ENCODE measurements around the gene ANGPTL8. TPM values are rescaled to one million over a fixed set of nuclear protein-coding genes. Genes with fewer than 3 reads are reported as not detected.
A peak's percentile ranks its signal among the peaks of the same experiment; 100 is the strongest.

The ANGPTL8 gene
- total RNA-seq, 1 donor from 2014 or later: not detected

DNA sequence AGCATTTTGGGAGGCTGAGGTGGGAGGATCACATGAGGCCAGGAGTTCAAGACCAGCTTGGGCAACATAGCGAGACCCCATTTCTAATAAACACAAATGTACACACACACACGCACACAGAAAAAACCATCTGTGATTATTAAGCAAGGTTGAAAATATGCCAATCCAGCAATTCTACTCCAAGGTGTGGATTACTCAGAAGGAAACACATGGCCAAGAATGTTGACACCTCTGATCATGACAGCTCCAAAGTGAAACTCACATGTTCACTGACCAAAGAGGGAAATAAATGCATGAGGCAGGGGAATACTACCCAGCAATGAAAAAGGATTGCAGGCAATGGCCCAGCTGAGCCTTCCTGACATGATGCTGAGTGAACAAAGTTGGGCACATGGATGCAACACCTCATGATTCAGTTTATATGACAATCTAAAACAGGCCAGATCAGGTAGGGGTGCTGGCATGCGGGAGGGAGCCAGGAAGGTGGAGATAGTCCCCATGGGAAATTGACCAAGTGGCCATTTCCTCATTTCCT, 18.5 kb downstream of the ANGPTL8 start:
- TF ChIP-seq CTCF (conservative IDR thresholded peaks at IDR 0.05): no peak
- H3K27me3 Mint-ChIP-seq (ENCODE audit: low read depth): no peaks in the 10 kb centered on the region
- no peak overlapping the region for H3K27ac Mint-ChIP-seq (ENCODE audit: unreplicated experiment)

GRCh38 chr19:11260996-11261395, 21.6 kb downstream of the ANGPTL8 start:
- Mint-ChIP-seq H3K27ac (ENCODE audit: unreplicated experiment) (no peak overlapping the region), H3K36me3 (ENCODE audit: low read depth) (no peaks in the 10 kb centered on the region), H3K4me1 (peaks cover 7% of the 10 kb centered on the region), H3K4me3 (peak overlapping the region; percentile 85), H3K9me3 (no peaks in the 10 kb centered on the region), H3K27me3 (ENCODE audit: low read depth) (no peaks in the 10 kb centered on the region)
- no peak for TF ChIP-seq CTCF (conservative IDR thresholded peaks at IDR 0.05)
- no peak for DNase-seq (ENCODE audit: low read depth, low spot score)

More for the DNA sequence above, 18.5 kb downstream of the ANGPTL8 start:
- no peak for DNase-seq (ENCODE audit: low read depth, low spot score)
- no peak overlapping the region for H3K4me3 Mint-ChIP-seq
- H3K36me3 Mint-ChIP-seq (ENCODE audit: low read depth): no peaks in the 10 kb centered on the region
- peaks cover 4% of the 10 kb centered on the region for H3K4me1 Mint-ChIP-seq
- no peaks in the 10 kb centered on the region for H3K9me3 Mint-ChIP-seq

DNA sequence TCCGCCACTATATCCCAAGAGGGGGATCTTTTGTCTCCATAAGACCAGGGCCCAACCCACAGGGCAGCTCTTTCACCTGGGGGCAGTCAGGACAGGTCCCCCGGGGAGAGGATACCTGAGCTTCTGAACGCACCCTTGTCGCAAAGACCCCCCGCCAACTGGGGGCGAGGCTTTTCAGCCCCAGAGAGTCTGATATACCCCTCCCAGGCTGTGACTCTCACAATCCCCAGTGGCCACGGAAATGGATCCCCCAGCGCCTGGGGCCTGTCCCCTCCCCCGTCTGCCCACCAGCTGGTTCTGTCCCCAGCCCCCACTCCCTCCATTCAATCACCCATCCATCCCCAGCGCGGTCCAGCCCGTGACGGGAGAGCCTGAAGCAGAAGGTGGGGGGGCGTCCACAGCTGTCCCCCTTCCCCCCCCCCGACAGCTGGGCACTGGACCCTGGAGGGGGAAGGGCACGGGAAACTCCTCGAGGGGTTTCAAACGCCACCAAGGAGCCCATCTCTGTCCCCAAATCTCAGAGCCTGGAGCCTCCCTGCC, 22.1 kb downstream of the ANGPTL8 start:
- no peak for DNase-seq (ENCODE audit: low read depth, low spot score)
- peaks cover 7% of the 10 kb centered on the region for H3K4me1 Mint-ChIP-seq
- H3K9me3 Mint-ChIP-seq: no peaks in the 10 kb centered on the region
- no peak overlapping the region for H3K27ac Mint-ChIP-seq (ENCODE audit: unreplicated experiment)
- H3K4me3 Mint-ChIP-seq: peak overlapping the region; percentile 85
- no peak for TF ChIP-seq CTCF (conservative IDR thresholded peaks at IDR 0.05)
- H3K36me3 Mint-ChIP-seq (ENCODE audit: low read depth): no peaks in the 10 kb centered on the region
- H3K27me3 Mint-ChIP-seq (ENCODE audit: low read depth): no peaks in the 10 kb centered on the region

GRCh38 chr19:11261971-11262839, 22.8 kb downstream of the ANGPTL8 start, which contains the start of gene DOCK6:
Gene DOCK6, minus strand, starts transcription at chr19:11262524. Its CDS starts 84 bp downstream, at chr19:11262440.
- H3K9me3 Mint-ChIP-seq: no peaks in the 10 kb centered on the region
- DNase-seq (ENCODE audit: low read depth, low spot score): peak; percentile 38
- peak within 1 kb of the TSS; percentile 85 for H3K4me3 Mint-ChIP-seq
- no peaks in the 10 kb centered on the region for H3K36me3 Mint-ChIP-seq (ENCODE audit: low read depth)
- peak; percentile 54 for TF ChIP-seq CTCF (conservative IDR thresholded peaks at IDR 0.05)
- no peaks in the 10 kb centered on the region for H3K27me3 Mint-ChIP-seq (ENCODE audit: low read depth)
- no peak within 1 kb of the TSS for H3K27ac Mint-ChIP-seq (ENCODE audit: unreplicated experiment)
- peaks cover 7% of the 10 kb centered on the region for H3K4me1 Mint-ChIP-seq

DNA sequence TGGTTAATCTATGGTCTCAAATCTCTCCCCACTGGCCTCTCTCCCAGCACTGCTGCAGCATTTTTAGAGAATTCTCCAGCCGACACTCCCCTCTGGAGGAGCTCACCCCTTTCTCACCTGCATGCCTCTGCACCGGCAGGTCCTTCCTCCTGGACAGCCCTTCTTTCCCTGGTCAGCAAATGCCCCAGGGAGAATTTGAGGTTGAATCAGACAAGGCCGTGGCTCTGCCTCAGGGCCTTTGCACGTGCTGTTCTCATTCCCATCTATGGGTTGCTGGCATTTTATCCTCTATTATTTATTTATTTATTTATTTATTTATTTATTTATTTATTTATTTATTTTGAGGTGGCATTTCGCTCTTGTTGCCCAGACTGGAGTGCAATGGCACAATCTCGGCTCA, 24.3 kb downstream of the ANGPTL8 start:
- peak overlapping the region; percentile 62 for H3K27ac Mint-ChIP-seq (ENCODE audit: unreplicated experiment)
- H3K4me1 Mint-ChIP-seq: peaks cover 11% of the 10 kb centered on the region
- no peak for TF ChIP-seq CTCF (conservative IDR thresholded peaks at IDR 0.05)
- no peaks in the 10 kb centered on the region for H3K9me3 Mint-ChIP-seq
- H3K4me3 Mint-ChIP-seq: peak overlapping the region; percentile 72
- H3K36me3 Mint-ChIP-seq (ENCODE audit: low read depth): no peaks in the 10 kb centered on the region
- H3K27me3 Mint-ChIP-seq (ENCODE audit: low read depth): no peaks in the 10 kb centered on the region
- DNase-seq (ENCODE audit: low read depth, low spot score): no peak
